Activated CD8-positive, alpha-beta T cell treated with anti-CD3 and anti-CD28 coated beads, Interleukin-2, amount 10 ng/mL, durations not matched to agents 7 days and 5 days (primary cell): ENCODE measurements around the gene NUDT5. TPM values are rescaled to one million over a fixed set of nuclear protein-coding genes. Genes with fewer than 3 reads are reported as not detected.

Source experiments
- ATAC-seq: fragments of 150-1000 bp; cut with Tn5 transposase; one replicate; pipeline ENCODE4 v1.10.0; 2021; ENCODE audit warnings: moderate library complexity
- CTCF ChIA-PET: fragments of 350-600 bp; sonication (Branson Sonifier 250); formaldehyde crosslinking; loops from one replicate; lab custom pipeline; 2021; ENCODE audit warnings: antibody characterized with exemption; lab: Charles Lee
- POLR2A ChIA-PET: fragments of 350-600 bp; sonication (Branson Sonifier 250); formaldehyde crosslinking; loops from one replicate; lab custom pipeline; 2021; ENCODE audit warnings: antibody characterized with exemption; lab: Charles Lee
- DNase-seq: peaks from one replicate; pipeline ENCODE4 v3.0.0-alpha.2; 2020
- H3K27ac Mint-ChIP-seq: one replicate; pipeline ENCODE4 v1.8.0; 2021; ENCODE audit warnings: mild to moderate bottlenecking, mixed read lengths
- H3K27me3 Mint-ChIP-seq: one replicate; pipeline ENCODE4 v1.8.0; 2021; ENCODE audit warnings: low read depth, mixed read lengths
- H3K36me3 Mint-ChIP-seq: one replicate; pipeline ENCODE4 v1.8.0; 2021; ENCODE audit warnings: low read depth, mixed read lengths
- H3K4me1 Mint-ChIP-seq: one replicate; pipeline ENCODE4 v1.8.0; 2021; ENCODE audit warnings: low read depth, mixed read lengths
- H3K4me3 Mint-ChIP-seq: one replicate; pipeline ENCODE4 v1.8.0; 2021; ENCODE audit warnings: mild to moderate bottlenecking, mixed read lengths
- H3K9me3 Mint-ChIP-seq: one replicate; pipeline ENCODE4 v1.8.0; 2022; ENCODE audit warnings: mixed read lengths; ENCODE audit not compliant: insufficient read depth
- total RNA-seq, 2 experiments: library from RNA; stranded (reverse); gene quantifications; one replicate each; pipeline ENCODE4 v1.2.3, GENCODE V29; 2021

Gene NUDT5
- total RNA-seq, 2 experiments from 2014 or later, result 94.8 to 97.8 TPM

GRCh38 chr10:12225444-12225843, 29.8 kb upstream of the NUDT5 start:
- no peak overlapping the region for H3K4me3 Mint-ChIP-seq
- ChIA-PET CTCF (interaction anchor here (1.1 to 2.8 kb wide), 2 partner anchors 11 to 485 kb away, joined by 3 to 21 read pairs; no protein-coding TSS in a partner anchor), POLR2A (no interaction called here)
- peaks cover 2% of the 10 kb centered on the region for H3K4me1 Mint-ChIP-seq
- H3K27me3 Mint-ChIP-seq, result no peaks in the 10 kb centered on the region
- H3K36me3 Mint-ChIP-seq, result peaks cover 53% of the 10 kb centered on the region
- DNase-seq (no peak), ATAC-seq (no peak)
- H3K9me3 Mint-ChIP-seq, result no peaks in the 10 kb centered on the region
- H3K27ac Mint-ChIP-seq, result no peak overlapping the region

GRCh38 chr10:12221323-12222298, 25.9 kb upstream of the NUDT5 start:
- Mint-ChIP-seq H3K27ac (no peak overlapping the region), H3K9me3 (no peaks in the 10 kb centered on the region), H3K27me3 (no peaks in the 10 kb centered on the region), H3K36me3 (peaks cover 63% of the 10 kb centered on the region), H3K4me3 (no peak overlapping the region), H3K4me1 (peaks cover 2% of the 10 kb centered on the region)
- ATAC-seq (no peak), DNase-seq (no peak)
- CTCF ChIA-PET, result interaction anchor here (1.0 to 1.5 kb wide), 2 partner anchors 21 to 561 kb away, joined by 3 read pairs; no protein-coding TSS in a partner anchor
- POLR2A ChIA-PET, result no interaction called here

GRCh38 chr10:12218991-12219390, 23.3 kb upstream of the NUDT5 start:
- Mint-ChIP-seq H3K27ac (no peak overlapping the region), H3K36me3 (peaks cover 52% of the 10 kb centered on the region), H3K9me3 (no peaks in the 10 kb centered on the region), H3K27me3 (no peaks in the 10 kb centered on the region), H3K4me1 (peaks cover 15% of the 10 kb centered on the region), H3K4me3 (no peak overlapping the region)
- ChIA-PET CTCF (interaction anchor here (1.1 kb wide), 1 partner anchor 493 kb away, joined by 3 read pairs; no protein-coding TSS in a partner anchor), POLR2A (interaction anchor here (0.9 kb wide), 1 partner anchor 23 kb away, joined by 3 read pairs; the partner anchor contains the start of genes CDC123 and NUDT5)
- ATAC-seq (no peak), DNase-seq (no peak)

GRCh38 chr10:12214763-12215218, 19.1 kb upstream of the NUDT5 start:
- ChIA-PET POLR2A (interaction anchor here (2.3 kb wide), 1 partner anchor 19 kb away, joined by 9 read pairs; the partner anchor contains the start of genes CDC123 and NUDT5), CTCF (interaction anchor here (0.6 to 5.1 kb wide), 36 partner anchors 10 to 859 kb away, joined by 3 to 102 read pairs (median 4); partner anchors contain the start of genes CDC123 and NUDT5)
- peak; percentile 65 for DNase-seq
- peaks cover 50% of the 10 kb centered on the region for H3K36me3 Mint-ChIP-seq
- peak overlapping the region; percentile 34 for H3K4me3 Mint-ChIP-seq
- H3K27me3 Mint-ChIP-seq, result no peaks in the 10 kb centered on the region
- ATAC-seq, result peak; percentile 42
- H3K4me1 Mint-ChIP-seq, result peaks cover 14% of the 10 kb centered on the region
- no peaks in the 10 kb centered on the region for H3K9me3 Mint-ChIP-seq
- peak overlapping the region; percentile 85 for H3K27ac Mint-ChIP-seq

GRCh38 chr10:12214093-12214492, 18.4 kb upstream of the NUDT5 start:
- Mint-ChIP-seq H3K27ac (no peak overlapping the region), H3K36me3 (peaks cover 50% of the 10 kb centered on the region), H3K4me3 (no peak overlapping the region), H3K4me1 (peaks cover 14% of the 10 kb centered on the region), H3K27me3 (no peaks in the 10 kb centered on the region), H3K9me3 (no peaks in the 10 kb centered on the region)
- ATAC-seq, result no peak
- POLR2A ChIA-PET, result interaction anchor here (2.3 kb wide), 1 partner anchor 18 kb away, joined by 9 read pairs; the partner anchor contains the start of genes CDC123 and NUDT5
- CTCF ChIA-PET, result interaction anchor here (0.6 to 5.1 kb wide), 26 partner anchors 10 to 995 kb away, joined by 3 to 102 read pairs (median 4); partner anchors contain the start of genes CDC123 and NUDT5
- no peak for DNase-seq

- ChIA-PET POLR2A (no interaction called here), CTCF (interaction anchor here (0.7 to 5.1 kb wide), 11 partner anchors 11 to 861 kb away, joined by 3 to 102 read pairs (median 7); partner anchors contain the start of genes CDC123 and NUDT5)
- Mint-ChIP-seq H3K4me3 (no peak overlapping the region), H3K4me1 (peaks cover 14% of the 10 kb centered on the region), H3K27ac (no peak overlapping the region), H3K36me3 (peaks cover 50% of the 10 kb centered on the region), H3K9me3 (no peaks in the 10 kb centered on the region), H3K27me3 (no peaks in the 10 kb centered on the region)
- no peak for ATAC-seq
- no peak for DNase-seq
Measured at GRCh38 chr10:12213621-12214020, 17.9 kb upstream of the NUDT5 start.

GRCh38 chr10:12212454-12212853, 16.8 kb upstream of the NUDT5 start:
- ChIA-PET POLR2A (no interaction called here), CTCF (interaction anchor here (0.7 to 0.9 kb wide), 2 partner anchors 14 to 19 kb away, joined by 3 read pairs; no protein-coding TSS in a partner anchor)
- DNase-seq (no peak), ATAC-seq (no peak)
- H3K36me3 Mint-ChIP-seq, result peaks cover 54% of the 10 kb centered on the region
- no peak overlapping the region for H3K4me3 Mint-ChIP-seq
- H3K4me1 Mint-ChIP-seq, result peaks cover 16% of the 10 kb centered on the region
- H3K27ac Mint-ChIP-seq, result no peak overlapping the region
- no peaks in the 10 kb centered on the region for H3K9me3 Mint-ChIP-seq
- no peaks in the 10 kb centered on the region for H3K27me3 Mint-ChIP-seq

- Mint-ChIP-seq H3K27me3 (no peaks in the 10 kb centered on the region), H3K36me3 (peaks cover 58% of the 10 kb centered on the region), H3K4me3 (no peak overlapping the region), H3K4me1 (peaks cover 9% of the 10 kb centered on the region), H3K9me3 (no peaks in the 10 kb centered on the region), H3K27ac (no peak overlapping the region)
- POLR2A ChIA-PET, result no interaction called here
- CTCF ChIA-PET, result interaction anchor here (1.6 kb wide), 1 partner anchor 693 kb away, joined by 3 read pairs; no protein-coding TSS in a partner anchor
- DNase-seq, result no peak
- no peak for ATAC-seq
Measured at GRCh38 chr10:12208460-12208859, 12.8 kb upstream of the NUDT5 start.

GRCh38 chr10:12207114-12207513, 11.4 kb upstream of the NUDT5 start:
- Mint-ChIP-seq H3K36me3 (peaks cover 60% of the 10 kb centered on the region), H3K4me3 (no peak overlapping the region), H3K4me1 (peaks cover 21% of the 10 kb centered on the region), H3K9me3 (no peaks in the 10 kb centered on the region), H3K27me3 (no peaks in the 10 kb centered on the region), H3K27ac (no peak overlapping the region)
- POLR2A ChIA-PET, result no interaction called here
- DNase-seq (no peak), ATAC-seq (no peak)
- CTCF ChIA-PET, result interaction anchor here (13.1 kb wide), 1 partner anchor 8 kb away, joined by 102 read pairs; no protein-coding TSS in a partner anchor

- no peak overlapping the region for H3K4me3 Mint-ChIP-seq
- no peaks in the 10 kb centered on the region for H3K27me3 Mint-ChIP-seq
- H3K27ac Mint-ChIP-seq, result no peak overlapping the region
- ChIA-PET POLR2A (interaction anchor here (0.5 to 0.6 kb wide), 2 partner anchors 473 to 534 kb away, joined by 3 to 5 read pairs; no protein-coding TSS in a partner anchor), CTCF (interaction anchor here (13.1 kb wide), 1 partner anchor 10 kb away, joined by 102 read pairs; no protein-coding TSS in a partner anchor)
- DNase-seq, result no peak
- H3K9me3 Mint-ChIP-seq, result no peaks in the 10 kb centered on the region
- peaks cover 37% of the 10 kb centered on the region for H3K4me1 Mint-ChIP-seq
- no peak for ATAC-seq
- peaks cover 64% of the 10 kb centered on the region for H3K36me3 Mint-ChIP-seq
Measured at GRCh38 chr10:12205082-12205481, 9.4 kb upstream of the NUDT5 start.

GRCh38 chr10:12202226-12202625, 6.5 kb upstream of the NUDT5 start:
- Mint-ChIP-seq H3K9me3 (no peaks in the 10 kb centered on the region), H3K27ac (peak overlapping the region; percentile 34), H3K4me3 (no peak overlapping the region), H3K4me1 (peaks cover 52% of the 10 kb centered on the region), H3K36me3 (peaks cover 56% of the 10 kb centered on the region), H3K27me3 (no peaks in the 10 kb centered on the region)
- ChIA-PET POLR2A (no interaction called here), CTCF (interaction anchor here (0.8 to 13.1 kb wide), 2 partner anchors 13 to 510 kb away, joined by 3 to 102 read pairs; no protein-coding TSS in a partner anchor)
- DNase-seq (no peak), ATAC-seq (peak; percentile 66)
